HEK293T (cell line): ENCODE data around the gene SYMPK.

ENCODE experiments used
- ELF4 ChIP-seq: fragments of 450-650 bp; IDR thresholded peaks from 2 replicates; pipeline ENCODE4 v1.6.1; 2017; ENCODE audit warnings: antibody characterized with exemption
- FOXA1 ChIP-seq: fragments of 450-650 bp; IDR thresholded peaks from 2 replicates; pipeline ENCODE4 v1.6.1; 2016; ENCODE audit warnings: mild to moderate bottlenecking
- FOXK2 ChIP-seq: fragments of 450-650 bp; IDR thresholded peaks from 2 replicates; pipeline ENCODE4 v1.6.1; 2016; ENCODE audit warnings: mild to moderate bottlenecking
- FOXM1 ChIP-seq: fragments of 450-650 bp; IDR thresholded peaks from 2 replicates; pipeline ENCODE4 v1.6.1; 2017; ENCODE audit warnings: mild to moderate bottlenecking, borderline replicate concordance
- HDGF ChIP-seq: fragments of 450-650 bp; IDR thresholded peaks from 2 replicates; pipeline ENCODE4 v1.6.1; 2017; ENCODE audit warnings: antibody characterized with exemption, borderline replicate concordance
- L3MBTL2 ChIP-seq: fragments of 450-650 bp; conservative IDR thresholded peaks from 2 replicates; pipeline ENCODE4 v1.6.1; 2016; ENCODE audit warnings: mild to moderate bottlenecking
- NFRKB ChIP-seq: fragments of 450-650 bp; IDR thresholded peaks from 2 replicates; pipeline ENCODE4 v1.6.1; 2016; ENCODE audit warnings: mild to moderate bottlenecking, moderate library complexity
- SP1 ChIP-seq: fragments of 450-650 bp; IDR thresholded peaks from 2 replicates; pipeline ENCODE4 v1.6.1; 2017
- SUZ12 ChIP-seq: fragments of 450-650 bp; IDR thresholded peaks from 2 replicates; pipeline ENCODE4 v1.6.1; 2016; ENCODE audit warnings: mild to moderate bottlenecking
- TARDBP ChIP-seq: fragments of 450-650 bp; IDR thresholded peaks from 2 replicates; pipeline ENCODE4 v1.6.1; 2016
- ZNF384 ChIP-seq: fragments of 450-650 bp; IDR thresholded peaks from 2 replicates; pipeline ENCODE4 v1.6.1; 2016
- TF ChIP-seq, protein P1 (sequence below): fragments of 450-650 bp; IDR thresholded peaks from 2 replicates; pipeline ENCODE4 v1.6.1; 2016

DNA sequence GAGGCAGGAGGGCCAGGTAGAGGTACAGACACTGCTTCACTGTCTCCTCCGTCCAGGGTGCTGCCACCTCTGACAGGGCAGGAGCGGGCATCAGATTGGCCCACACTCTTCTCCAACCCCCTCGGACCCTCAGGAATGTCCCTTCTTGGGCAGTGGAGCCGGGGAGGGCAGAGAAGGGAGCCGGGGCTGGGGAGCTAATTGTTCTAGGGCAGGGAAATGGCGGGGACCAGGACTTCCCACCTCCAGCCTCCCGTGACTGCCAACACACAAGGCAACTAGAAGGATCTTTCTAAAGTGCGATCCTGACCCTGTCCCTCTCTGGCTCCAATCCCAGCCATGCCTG is 37.7 kb downstream of the SYMPK start:
- TF ChIP-seq SP1 (no peak), FOXA1 (no peak), FOXK2 (no peak), TARDBP (no peak), L3MBTL2 (no peak), FOXM1 (no peak), HDGF (no peak), NFRKB (no peak), ELF4 (no peak), SUZ12 (no peak), ZNF384 (no peak)
- TF ChIP-seq, protein P1, sequence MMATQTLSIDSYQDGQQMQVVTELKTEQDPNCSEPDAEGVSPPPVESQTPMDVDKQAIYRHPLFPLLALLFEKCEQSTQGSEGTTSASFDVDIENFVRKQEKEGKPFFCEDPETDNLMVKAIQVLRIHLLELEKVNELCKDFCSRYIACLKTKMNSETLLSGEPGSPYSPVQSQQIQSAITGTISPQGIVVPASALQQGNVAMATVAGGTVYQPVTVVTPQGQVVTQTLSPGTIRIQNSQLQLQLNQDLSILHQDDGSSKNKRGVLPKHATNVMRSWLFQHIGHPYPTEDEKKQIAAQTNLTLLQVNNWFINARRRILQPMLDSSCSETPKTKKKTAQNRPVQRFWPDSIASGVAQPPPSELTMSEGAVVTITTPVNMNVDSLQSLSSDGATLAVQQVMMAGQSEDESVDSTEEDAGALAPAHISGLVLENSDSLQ = no peak
